HL-60 (cell line): ENCODE results near the gene CDT1.

Experiments
- DNase-seq, 2 experiments: peaks; one replicate each; pipeline ENCODE4 v3.0.0-alpha.2; 2010 to 2020; ENCODE audit warnings: low read depth in 1 of 2, low spot score in 1 of 2
- H3K27ac ChIP-seq: fragments of 250-450 bp; sonication (Bioruptor Pico); replicated peaks from 2 replicates; pipeline ENCODE4 v1.5.1; 2020; ENCODE audit warnings: mild to moderate bottlenecking, moderate library complexity
- H3K27me3 ChIP-seq: fragments of 250-450 bp; sonication (Bioruptor Pico); 2 replicates; pipeline ENCODE4 v1.5.1; 2021; ENCODE audit warnings: mild to moderate bottlenecking, moderate library complexity; ENCODE audit not compliant: insufficient read depth, poor library complexity, severe bottlenecking
- H3K4me3 ChIP-seq: replicated peaks from 2 replicates; pipeline ENCODE4 v1.5.1; 2011; ENCODE audit warnings: mild to moderate bottlenecking, control low read depth, low read length; ENCODE audit not compliant: insufficient read depth
- GABPA ChIP-seq: IDR thresholded peaks from 2 replicates; pipeline ENCODE4 v1.6.1; 2012; ENCODE audit warnings: low read depth
- POLR2AphosphoS5 ChIP-seq: IDR thresholded peaks from 2 replicates; pipeline ENCODE4 v1.6.1; 2012; ENCODE audit warnings: low read depth
- SPI1 ChIP-seq: IDR thresholded peaks from 2 replicates; pipeline ENCODE4 v1.6.1; 2012; ENCODE audit warnings: low read depth, mild to moderate bottlenecking, borderline replicate concordance
- TF ChIP-seq, protein P1 (sequence below): IDR thresholded peaks from one replicate; pipeline ENCODE4 v1.5.1; 2011; ENCODE audit warnings: low read length, control low read depth, inconsistent platforms; ENCODE audit not compliant: insufficient read depth
- TF ChIP-seq, protein P2 (sequence below): IDR thresholded peaks from 2 replicates; pipeline ENCODE4 v1.6.1; 2012; ENCODE audit warnings: low read depth; ENCODE audit not compliant: insufficient replicate concordance

Gene CDT1

DNA sequence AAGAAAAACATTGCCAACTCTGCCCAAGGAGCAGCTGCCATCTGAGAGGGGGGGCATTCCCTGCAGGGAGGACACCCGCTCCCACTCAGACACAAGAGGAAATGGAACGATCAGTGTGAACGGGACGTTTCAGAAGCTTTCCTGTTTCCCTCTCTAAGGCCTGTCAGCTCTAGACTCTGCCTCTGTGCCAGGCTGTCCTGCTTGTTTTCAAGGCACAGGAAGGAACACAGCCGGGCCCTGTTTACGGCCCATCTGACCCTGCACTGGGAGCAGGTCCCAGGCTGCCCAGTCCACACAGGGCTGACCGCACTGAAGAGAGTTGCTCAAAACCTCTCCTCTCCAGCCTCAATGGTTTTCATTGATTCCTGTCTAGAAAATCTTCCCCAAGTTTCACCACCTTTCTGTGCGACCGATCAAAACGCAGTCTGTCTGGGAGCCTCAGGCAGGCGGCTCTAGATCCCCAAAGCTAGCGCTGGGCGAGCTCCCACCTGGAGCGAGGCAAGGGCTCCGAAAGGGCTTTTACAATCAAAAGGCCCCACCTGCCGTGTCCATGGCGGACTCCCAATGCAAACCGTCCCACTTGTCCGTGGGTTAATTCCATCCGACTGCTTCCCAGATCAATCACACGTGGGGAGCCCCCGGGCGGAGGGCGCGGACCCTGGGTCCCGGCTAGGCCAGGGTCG, 20.1 kb upstream of the CDT1 start:
- H3K27me3 ChIP-seq, result no peaks in the 10 kb centered on the region
- TF ChIP-seq, protein P1, sequence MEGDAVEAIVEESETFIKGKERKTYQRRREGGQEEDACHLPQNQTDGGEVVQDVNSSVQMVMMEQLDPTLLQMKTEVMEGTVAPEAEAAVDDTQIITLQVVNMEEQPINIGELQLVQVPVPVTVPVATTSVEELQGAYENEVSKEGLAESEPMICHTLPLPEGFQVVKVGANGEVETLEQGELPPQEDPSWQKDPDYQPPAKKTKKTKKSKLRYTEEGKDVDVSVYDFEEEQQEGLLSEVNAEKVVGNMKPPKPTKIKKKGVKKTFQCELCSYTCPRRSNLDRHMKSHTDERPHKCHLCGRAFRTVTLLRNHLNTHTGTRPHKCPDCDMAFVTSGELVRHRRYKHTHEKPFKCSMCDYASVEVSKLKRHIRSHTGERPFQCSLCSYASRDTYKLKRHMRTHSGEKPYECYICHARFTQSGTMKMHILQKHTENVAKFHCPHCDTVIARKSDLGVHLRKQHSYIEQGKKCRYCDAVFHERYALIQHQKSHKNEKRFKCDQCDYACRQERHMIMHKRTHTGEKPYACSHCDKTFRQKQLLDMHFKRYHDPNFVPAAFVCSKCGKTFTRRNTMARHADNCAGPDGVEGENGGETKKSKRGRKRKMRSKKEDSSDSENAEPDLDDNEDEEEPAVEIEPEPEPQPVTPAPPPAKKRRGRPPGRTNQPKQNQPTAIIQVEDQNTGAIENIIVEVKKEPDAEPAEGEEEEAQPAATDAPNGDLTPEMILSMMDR, result no peak
- TF ChIP-seq SPI1 (peak; percentile 16; the same call in 1 of the 2 replicates), GABPA (no peak), POLR2AphosphoS5 (peak; percentile 27; the same call in 1 of the 2 replicates)
- TF ChIP-seq, protein P2, sequence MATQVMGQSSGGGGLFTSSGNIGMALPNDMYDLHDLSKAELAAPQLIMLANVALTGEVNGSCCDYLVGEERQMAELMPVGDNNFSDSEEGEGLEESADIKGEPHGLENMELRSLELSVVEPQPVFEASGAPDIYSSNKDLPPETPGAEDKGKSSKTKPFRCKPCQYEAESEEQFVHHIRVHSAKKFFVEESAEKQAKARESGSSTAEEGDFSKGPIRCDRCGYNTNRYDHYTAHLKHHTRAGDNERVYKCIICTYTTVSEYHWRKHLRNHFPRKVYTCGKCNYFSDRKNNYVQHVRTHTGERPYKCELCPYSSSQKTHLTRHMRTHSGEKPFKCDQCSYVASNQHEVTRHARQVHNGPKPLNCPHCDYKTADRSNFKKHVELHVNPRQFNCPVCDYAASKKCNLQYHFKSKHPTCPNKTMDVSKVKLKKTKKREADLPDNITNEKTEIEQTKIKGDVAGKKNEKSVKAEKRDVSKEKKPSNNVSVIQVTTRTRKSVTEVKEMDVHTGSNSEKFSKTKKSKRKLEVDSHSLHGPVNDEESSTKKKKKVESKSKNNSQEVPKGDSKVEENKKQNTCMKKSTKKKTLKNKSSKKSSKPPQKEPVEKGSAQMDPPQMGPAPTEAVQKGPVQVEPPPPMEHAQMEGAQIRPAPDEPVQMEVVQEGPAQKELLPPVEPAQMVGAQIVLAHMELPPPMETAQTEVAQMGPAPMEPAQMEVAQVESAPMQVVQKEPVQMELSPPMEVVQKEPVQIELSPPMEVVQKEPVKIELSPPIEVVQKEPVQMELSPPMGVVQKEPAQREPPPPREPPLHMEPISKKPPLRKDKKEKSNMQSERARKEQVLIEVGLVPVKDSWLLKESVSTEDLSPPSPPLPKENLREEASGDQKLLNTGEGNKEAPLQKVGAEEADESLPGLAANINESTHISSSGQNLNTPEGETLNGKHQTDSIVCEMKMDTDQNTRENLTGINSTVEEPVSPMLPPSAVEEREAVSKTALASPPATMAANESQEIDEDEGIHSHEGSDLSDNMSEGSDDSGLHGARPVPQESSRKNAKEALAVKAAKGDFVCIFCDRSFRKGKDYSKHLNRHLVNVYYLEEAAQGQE, result no peak
- peak overlapping the region; percentile 71 for H3K4me3 ChIP-seq
- peak overlapping the region; percentile 72 for H3K27ac ChIP-seq
- DNase-seq, result peak in 1 of 2 experiments; percentile 34

DNA sequence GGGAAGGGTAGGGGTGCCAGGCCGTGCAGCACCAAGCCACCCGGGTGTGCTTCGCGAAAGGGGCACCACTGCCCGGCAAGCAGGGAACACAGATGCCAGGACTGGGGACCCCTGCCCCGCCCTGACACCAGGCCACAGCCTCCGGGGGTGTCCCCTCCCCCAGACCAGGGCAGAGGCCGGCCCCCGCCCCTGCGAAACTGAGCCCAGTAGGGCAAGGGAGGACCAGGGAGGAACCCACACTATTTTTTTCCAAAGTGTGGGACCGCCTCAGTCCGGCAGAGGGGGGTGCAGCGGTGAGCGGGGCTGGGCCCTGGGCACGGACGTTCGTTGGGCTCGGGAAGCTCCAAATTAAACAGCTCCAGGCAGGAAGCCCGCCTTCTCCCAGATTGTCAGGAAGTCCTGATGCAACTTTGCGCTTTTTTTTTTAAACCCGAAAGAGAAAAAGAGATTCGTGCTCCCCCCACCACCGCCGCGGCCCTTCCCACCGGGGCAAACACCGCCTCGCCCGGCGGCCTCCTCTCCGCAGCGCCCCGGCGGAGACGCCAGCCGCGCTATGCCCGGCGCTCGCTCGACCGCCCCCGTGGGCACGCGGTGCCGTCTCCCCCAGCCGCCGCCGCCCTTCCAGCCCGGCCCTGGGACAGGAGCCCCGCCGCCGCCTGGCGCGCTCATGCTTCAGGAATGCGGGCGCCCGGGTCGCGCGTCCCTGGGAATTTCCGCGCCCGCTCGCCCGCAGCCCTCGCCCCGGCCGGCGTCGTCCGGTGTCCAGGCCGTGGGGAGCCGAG, 19.3 kb upstream of the CDT1 start:
- H3K4me3 ChIP-seq, result peak overlapping the region; percentile 71
- DNase-seq, result peak in 1 of 2 experiments; percentile 47
- H3K27ac ChIP-seq, result peak overlapping the region; percentile 72
- no peaks in the 10 kb centered on the region for H3K27me3 ChIP-seq
- TF ChIP-seq POLR2AphosphoS5 (no peak), SPI1 (no peak)

DNA sequence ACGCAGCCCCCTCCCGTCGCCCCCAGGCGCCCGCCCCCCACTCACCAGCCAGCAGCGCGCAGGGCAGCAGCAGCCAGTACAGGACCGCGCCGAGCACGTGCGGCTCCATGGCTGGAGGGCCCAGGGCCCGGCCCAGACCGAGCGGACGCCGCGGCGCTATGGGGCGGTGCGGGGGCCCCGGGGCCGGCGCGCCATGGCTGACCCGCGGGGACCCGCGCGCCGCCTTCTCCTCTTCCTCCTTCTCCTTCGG, 18.8 kb upstream of the CDT1 start:
- H3K4me3 ChIP-seq, result peak overlapping the region; percentile 71
- no peak overlapping the region for H3K27ac ChIP-seq
- no peak for DNase-seq
- TF ChIP-seq SPI1 (no peak), GABPA (no peak), POLR2AphosphoS5 (no peak)
- TF ChIP-seq, protein P2, result no peak
- TF ChIP-seq, protein P1, result no peak
- H3K27me3 ChIP-seq, result no peaks in the 10 kb centered on the region

DNA sequence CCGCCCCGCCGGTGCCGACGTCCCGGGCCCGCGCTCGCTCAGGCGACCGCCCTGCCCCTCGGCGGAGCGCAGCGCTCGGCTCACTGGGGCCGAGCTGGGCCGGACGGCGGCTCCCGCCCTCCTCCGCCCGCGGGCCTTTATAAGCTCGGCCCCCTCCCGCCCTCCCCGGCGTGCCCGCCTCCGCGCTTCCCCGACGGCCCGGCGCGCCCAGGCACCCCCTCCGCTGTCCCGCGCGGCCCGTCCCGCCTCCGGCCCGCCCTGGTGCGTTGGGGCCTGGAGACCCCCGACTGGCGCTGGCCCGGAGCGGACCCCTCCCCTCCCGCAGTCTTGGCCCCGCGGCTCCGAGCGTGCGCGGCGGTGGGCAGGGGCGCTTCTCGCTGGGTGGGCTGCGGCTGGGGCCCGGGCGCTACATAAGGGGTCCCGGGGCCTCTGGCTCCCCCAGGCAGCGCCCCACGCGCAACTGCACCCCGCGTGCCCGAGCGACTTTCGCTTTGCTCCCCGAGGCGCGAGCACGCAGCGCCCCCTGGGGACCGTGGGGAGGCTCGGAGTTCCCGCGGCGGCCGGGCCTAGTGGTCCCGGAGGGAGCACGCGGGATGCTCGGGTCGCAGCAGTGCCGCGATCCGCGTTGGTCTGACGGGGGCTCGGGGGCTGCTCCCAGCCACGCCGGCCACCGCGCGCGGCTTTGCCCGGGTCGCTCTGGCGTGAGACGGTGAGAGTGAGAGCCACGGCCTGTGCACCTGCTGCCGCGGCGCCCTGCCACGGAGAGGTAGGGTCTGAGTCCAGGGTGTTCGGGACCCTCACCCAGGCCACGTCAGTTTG, 18.3 kb upstream of the CDT1 start, which contains the start of gene PIEZO1:
TSS of gene PIEZO1 (minus strand) at position 115 of the 819 bp plus-strand sequence. CDS start 256 bp downstream, outside the sequence.
- H3K27me3 ChIP-seq, result no peaks in the 10 kb centered on the region
- TF ChIP-seq, protein P2, result no peak
- peak; percentile 15; the same call in 1 of the 2 replicates for TF ChIP-seq POLR2AphosphoS5
- peak in 1 of 2 experiments; percentile 41 for DNase-seq
- H3K4me3 ChIP-seq, result peak within 1 kb of the TSS; percentile 71
- peak within 1 kb of the TSS; percentile 72 for H3K27ac ChIP-seq
